DOHH2 (cell line): ENCODE results near the gene KHDC3L.

Experiments used
- EZH2phosphoT487 ChIP-seq: fragments of 200-600 bp; sonication (generic); IDR thresholded peaks from 2 replicates; pipeline ENCODE4 v1.6.1; 2017; ENCODE audit warnings: borderline replicate concordance, mild to moderate bottlenecking, antibody characterized with exemption, low read length, moderate library complexity, mixed read lengths
- TF ChIP-seq, protein P1 (sequence below): fragments of 200-600 bp; sonication (generic); IDR thresholded peaks from one replicate; pipeline ENCODE4 v1.5.1; 2014; ENCODE audit warnings: antibody characterized with exemption, mild to moderate bottlenecking, low read depth, low read length; ENCODE audit not compliant: poor library complexity, severe bottlenecking

- TF ChIP-seq, protein P1, sequence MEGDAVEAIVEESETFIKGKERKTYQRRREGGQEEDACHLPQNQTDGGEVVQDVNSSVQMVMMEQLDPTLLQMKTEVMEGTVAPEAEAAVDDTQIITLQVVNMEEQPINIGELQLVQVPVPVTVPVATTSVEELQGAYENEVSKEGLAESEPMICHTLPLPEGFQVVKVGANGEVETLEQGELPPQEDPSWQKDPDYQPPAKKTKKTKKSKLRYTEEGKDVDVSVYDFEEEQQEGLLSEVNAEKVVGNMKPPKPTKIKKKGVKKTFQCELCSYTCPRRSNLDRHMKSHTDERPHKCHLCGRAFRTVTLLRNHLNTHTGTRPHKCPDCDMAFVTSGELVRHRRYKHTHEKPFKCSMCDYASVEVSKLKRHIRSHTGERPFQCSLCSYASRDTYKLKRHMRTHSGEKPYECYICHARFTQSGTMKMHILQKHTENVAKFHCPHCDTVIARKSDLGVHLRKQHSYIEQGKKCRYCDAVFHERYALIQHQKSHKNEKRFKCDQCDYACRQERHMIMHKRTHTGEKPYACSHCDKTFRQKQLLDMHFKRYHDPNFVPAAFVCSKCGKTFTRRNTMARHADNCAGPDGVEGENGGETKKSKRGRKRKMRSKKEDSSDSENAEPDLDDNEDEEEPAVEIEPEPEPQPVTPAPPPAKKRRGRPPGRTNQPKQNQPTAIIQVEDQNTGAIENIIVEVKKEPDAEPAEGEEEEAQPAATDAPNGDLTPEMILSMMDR: no peak
- no peak for TF ChIP-seq EZH2phosphoT487
Measured at GRCh38 chr6:73362358-73362757, at the start of gene KHDC3L.
